HG02571 (cell line): ENCODE data around the gene HHATL.

Source experiments
- ATAC-seq: cut with Tn5 transposase; IDR thresholded peaks from one replicate; pipeline ENCODE4 v1.9.1; 2021; ENCODE audit warnings: mild to moderate bottlenecking, moderate library complexity; ENCODE audit not compliant: unreplicated experiment

HHATL gene

GRCh38 chr3:42685891-42686820 lies 16.4 kb downstream of the HHATL start:
- ATAC-seq, result no peak

GRCh38 chr3:42685363-42685881 lies 17.2 kb downstream of the HHATL start, which contains the start of gene KLHL40:
KLHL40 (plus strand) TSS chr3:42685537; CDS start chr3:42685619, 82 bp downstream.
- ATAC-seq, result no peak

- ATAC-seq, result no peak
These were observed 17.8 kb downstream of the HHATL start for GRCh38 chr3:42684632-42685362.

GRCh38 chr3:42683875-42684598 lies 18.6 kb downstream of the HHATL start:
- ATAC-seq, result no peak

- ATAC-seq, result no peak
These were observed 20.1 kb downstream of the HHATL start for GRCh38 chr3:42682301-42683070.

GRCh38 chr3:42681361-42682038 lies 21.1 kb downstream of the HHATL start:
- ATAC-seq, result no peak

- no peak for ATAC-seq
These were observed 21.8 kb downstream of the HHATL start for GRCh38 chr3:42680806-42681205.

- no peak for ATAC-seq
These were observed 22.3 kb downstream of the HHATL start for GRCh38 chr3:42680271-42680670.

- no peak for ATAC-seq
These were observed 24.2 kb downstream of the HHATL start for GRCh38 chr3:42678447-42678846.

GRCh38 chr3:42675909-42676308 lies 26.7 kb downstream of the HHATL start:
- ATAC-seq, result no peak

GRCh38 chr3:42674146-42674545 lies 28.5 kb downstream of the HHATL start:
- no peak for ATAC-seq

- no peak for ATAC-seq
These were observed 29.5 kb downstream of the HHATL start for GRCh38 chr3:42673082-42673481.

GRCh38 chr3:42672515-42672914 lies 30.1 kb downstream of the HHATL start:
- no peak for ATAC-seq

- ATAC-seq, result no peak
These were observed 31.9 kb downstream of the HHATL start for GRCh38 chr3:42670670-42671069.

- ATAC-seq, result no peak
These were observed 32.5 kb downstream of the HHATL start for GRCh38 chr3:42670051-42670576.

GRCh38 chr3:42668793-42669217 lies 33.8 kb downstream of the HHATL start:
- ATAC-seq, result no peak

GRCh38 chr3:42668413-42668760 lies 34.2 kb downstream of the HHATL start:
- ATAC-seq, result no peak

- ATAC-seq, result no peak
These were observed 34.8 kb downstream of the HHATL start for GRCh38 chr3:42667523-42668412.
